Measurements from ENCODE around the gene SLC39A3. TPM values are rescaled to one million over a fixed set of nuclear protein-coding genes. Genes with fewer than 3 reads are reported as not detected.

The SLC39A3 gene
- total RNA-seq, 1 experiment from 2014 or later = 32.4 TPM

GRCh38 chr19:2694196-2694595 lies 45.6 kb downstream of the SLC39A3 start:
- Histone ChIP-seq H3K23me2 (ENCODE audit: insufficient read length, low read depth, low read length, poor library complexity, severe bottlenecking) (no peaks in the 10 kb centered on the region), H3T11ph (ENCODE audit: low read length) (no peak overlapping the region), H2BK120ac (ENCODE audit: low read depth, low read length, poor library complexity, severe bottlenecking) (no peak overlapping the region), H4K8ac (replicated peaks; ENCODE audit: insufficient read length, low read depth, low read length) (no peak overlapping the region), H3K27me3 (ENCODE audit: insufficient read depth, low read length) (no peaks in the 10 kb centered on the region), H3K23ac (ENCODE audit: insufficient read length, low read depth, low read length) (no peak overlapping the region), H3K9ac (ENCODE audit: extremely low read depth, insufficient read length, low read length) (no peak overlapping the region), H2AK5ac (ENCODE audit: insufficient read length, low read length) (no peak overlapping the region), H3K79me2 (ENCODE audit: insufficient read depth, low read length) (no peaks in the 10 kb centered on the region), H3K4ac (ENCODE audit: low read depth, low read length) (no peak overlapping the region), H3K14ac (ENCODE audit: insufficient read depth, low read length) (no peak overlapping the region), H3K79me1 (ENCODE audit: insufficient read depth, low read depth, low read length, poor library complexity, severe bottlenecking) (no peaks in the 10 kb centered on the region), H4K91ac (ENCODE audit: insufficient read length, low read depth, low read length) (no peak overlapping the region), H3K9me3 (ENCODE audit: control insufficient read depth, low read depth, low read length) (no peaks in the 10 kb centered on the region), H3K56ac (ENCODE audit: insufficient read length, low read depth, low read length) (no peak overlapping the region), H2BK20ac (ENCODE audit: low read depth, low read length, poor library complexity, severe bottlenecking) (no peak overlapping the region), H3K27ac (ENCODE audit: insufficient read length, low read depth, low read length) (no peak overlapping the region), H3K4me1 (ENCODE audit: insufficient read depth, low read length) (no peaks in the 10 kb centered on the region), H3K4me2 (ENCODE audit: insufficient read depth, insufficient read length, low read length) (no peak overlapping the region), H2AFZ (ENCODE audit: low read length) (no peak overlapping the region), H4K20me1 (ENCODE audit: control insufficient read depth, insufficient read depth, insufficient read length) (no peaks in the 10 kb centered on the region), H2BK12ac (ENCODE audit: insufficient read length, low read depth, low read length) (no peak overlapping the region), H4K5ac (ENCODE audit: insufficient read length, low read depth, low read length) (no peak overlapping the region), H2BK5ac (ENCODE audit: insufficient read length, low read length) (no peak overlapping the region), H2BK15ac (ENCODE audit: low read depth, low read length) (no peak overlapping the region), H3K18ac (ENCODE audit: insufficient read length, low read depth, low read length) (no peak overlapping the region)
- WGBS (ENCODE audit: extremely low coverage, insufficient read length, low lambda C conversion rate) = no CpG with 5 or more reads among the region's 5 CpGs
- TF ChIP-seq CTCF (conservative IDR thresholded peaks at IDR 0.05) = no peak
- DNase-seq = no peak
- H3K27me3 Mint-ChIP-seq (ENCODE audit: low read depth) = peaks cover 2% of the 10 kb centered on the region; the same call in 1 of the 2 replicates
- H3K36me3 Mint-ChIP-seq (ENCODE audit: insufficient read depth in 1 of 3, low read depth in 3 of 3) = no peaks in the 10 kb centered on the region
- no peak overlapping the region for H3K4me3 Mint-ChIP-seq
- no peaks in the 10 kb centered on the region for H3K4me1 Mint-ChIP-seq
- no peaks in the 10 kb centered on the region for H3K9me3 Mint-ChIP-seq
- H3K27ac Mint-ChIP-seq = peak overlapping the region in 1 of 3 experiments; percentile 66; a peak in 2 of 7 replicates
